GM12892 (cell line): ENCODE data around the gene PROM1.

Source experiments
- POLR2A ChIP-seq: IDR thresholded peaks from 2 replicates; pipeline ENCODE4 v1.6.1; 2011; ENCODE audit warnings: low read depth, low read length, control low read depth
- POLR2AphosphoS5 ChIP-seq: IDR thresholded peaks from 2 replicates; pipeline ENCODE4 v1.6.1; 2011; ENCODE audit warnings: low read depth, low read length, control low read depth

DNA sequence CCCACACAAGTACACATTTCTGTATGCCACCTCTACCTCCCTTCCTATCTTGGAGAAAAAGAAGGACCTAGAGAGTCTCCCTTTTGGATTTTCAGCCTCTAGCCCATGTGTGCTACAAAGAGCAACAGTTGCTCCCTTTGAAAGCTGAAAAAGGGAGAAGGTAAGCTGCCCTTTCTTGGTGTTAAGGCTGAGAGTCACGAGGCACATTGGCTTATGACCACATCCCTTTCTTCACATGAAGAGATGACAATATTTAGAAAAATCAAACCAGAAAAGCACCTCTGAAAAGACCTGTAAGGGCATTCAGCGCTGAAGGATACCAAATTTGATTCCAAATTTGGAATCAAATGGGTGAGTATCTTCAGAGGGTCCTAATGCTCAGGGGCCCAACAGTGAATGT, 138.9 kb downstream of the PROM1 start:
- TF ChIP-seq POLR2A (no peak), POLR2AphosphoS5 (no peak)
